IMR-90 (cell line): Measurements from ENCODE around the gene ATG2A. TPM values are rescaled to one million over a fixed set of nuclear protein-coding genes. Genes with fewer than 3 reads are reported as not detected.

Source experiments
- ATAC-seq: fragments of 200-7000 bp; cut with Tn5 transposase; 2 replicates; pipeline ENCODE4 v1.9.1; 2020; ENCODE audit warnings: low read depth, mild to moderate bottlenecking, moderate library complexity
- BruUV-seq: library from RNA; stranded (reverse); fragments of 400-500 nt; replicated peaks from 2 replicates; lab custom pipeline; 2021; lab: Mats Ljungman, UMichigan
- CTCF ChIA-PET: fragments of 300-600 bp; formaldehyde crosslinking; extraction: SDS; loops from one replicate; lab custom pipeline; 2021; ENCODE audit warnings: antibody characterized with exemption; lab: Yijun Ruan, JAX
- POLR2A ChIA-PET: fragments of 300-600 bp; sonication (Branson Sonifier 250); formaldehyde crosslinking; loops from one replicate; lab custom pipeline; 2022; ENCODE audit warnings: antibody characterized with exemption; ENCODE audit not compliant: unreplicated experiment; lab: Charles Lee
- DNase-seq: peaks from one replicate; pipeline ENCODE4 v3.0.0; 2013
- H2AFZ ChIP-seq: replicated peaks from 2 replicates; pipeline ENCODE3; 2013; ENCODE audit warnings: low read length, mild to moderate bottlenecking; ENCODE audit not compliant: poor library complexity
- H2AK5ac ChIP-seq: 2 replicates; pipeline ENCODE4 v1.6.1; 2013; ENCODE audit warnings: low read depth, low read length, inconsistent platforms
- H2AK9ac ChIP-seq: replicated peaks from 2 replicates; pipeline ENCODE3; 2013; ENCODE audit warnings: mild to moderate bottlenecking, low read depth, low read length, moderate library complexity; ENCODE audit not compliant: poor library complexity
- H2BK120ac ChIP-seq: 2 replicates; pipeline ENCODE4 v1.6.1; 2013; ENCODE audit warnings: low read depth, low read length, inconsistent platforms
- H2BK15ac ChIP-seq: 3 replicates; pipeline ENCODE4 v1.6.1; 2013; ENCODE audit warnings: low read depth, low read length, inconsistent platforms
- H2BK20ac ChIP-seq: 2 replicates; pipeline ENCODE4 v1.6.1; 2013; ENCODE audit warnings: low read depth, mild to moderate bottlenecking, inconsistent platforms, low read length, moderate library complexity
- H2BK5ac ChIP-seq: 2 replicates; pipeline ENCODE4 v1.6.1; 2013; ENCODE audit warnings: mild to moderate bottlenecking, low read depth, low read length, inconsistent platforms; ENCODE audit not compliant: poor library complexity, severe bottlenecking
- H3K14ac ChIP-seq: replicated peaks from 2 replicates; pipeline ENCODE4 v1.6.1; 2013; ENCODE audit warnings: low read depth, low read length, inconsistent platforms
- H3K18ac ChIP-seq: 2 replicates; pipeline ENCODE4 v1.6.1; 2013; ENCODE audit warnings: low read depth, low read length, control low read depth
- H3K23ac ChIP-seq: 2 replicates; pipeline ENCODE4 v1.6.1; 2013; ENCODE audit warnings: low read depth, low read length, inconsistent platforms
- H3K27ac ChIP-seq: 2 replicates; pipeline ENCODE4 v1.5.1; 2013; ENCODE audit warnings: mild to moderate bottlenecking, control low read depth, low read length; ENCODE audit not compliant: insufficient read depth
- H3K27me3 ChIP-seq: 2 replicates; pipeline ENCODE4 v1.6.1; 2013; ENCODE audit warnings: low read length; ENCODE audit not compliant: control insufficient read depth, insufficient read depth
- H3K36me3 ChIP-seq: 2 replicates; pipeline ENCODE4 v1.6.1; 2013; ENCODE audit warnings: low read length, mixed read lengths; ENCODE audit not compliant: control insufficient read depth, insufficient read depth
- H3K4ac ChIP-seq: 2 replicates; pipeline ENCODE4 v1.6.1; 2013; ENCODE audit warnings: low read depth, low read length, inconsistent platforms
- H3K4me1 ChIP-seq: 2 replicates; pipeline ENCODE4 v1.6.1; 2013; ENCODE audit warnings: low read length, mixed read lengths; ENCODE audit not compliant: control insufficient read depth, insufficient read depth
- H3K4me2 ChIP-seq: 2 replicates; pipeline ENCODE4 v1.6.1; 2013; ENCODE audit warnings: low read depth, mild to moderate bottlenecking, control low read depth, low read length, moderate library complexity
- H3K4me3 ChIP-seq: 2 replicates; pipeline ENCODE4 v1.5.1; 2013; ENCODE audit warnings: low read depth, mild to moderate bottlenecking, control low read depth, low read length, moderate library complexity; ENCODE audit not compliant: insufficient read depth
- H3K56ac ChIP-seq: 2 replicates; pipeline ENCODE4 v1.6.1; 2013; ENCODE audit warnings: low read length, inconsistent platforms; ENCODE audit not compliant: insufficient read depth; ENCODE audit errors: extremely low read depth
- H3K79me1 ChIP-seq, 2 experiments: 2 replicates each; pipeline ENCODE4 v1.6.1; 2013; ENCODE audit warnings: low read length in 2 of 2, inconsistent platforms in 1 of 2, low read depth in 1 of 2
- H3K9ac ChIP-seq: 2 replicates; pipeline ENCODE4 v1.6.1; 2013; ENCODE audit warnings: low read depth, low read length, control low read depth
- H3K9me1 ChIP-seq: 2 replicates; pipeline ENCODE4 v1.6.1; 2013; ENCODE audit warnings: low read length, inconsistent platforms; ENCODE audit not compliant: insufficient read depth
- H3K9me3 ChIP-seq: 2 replicates; pipeline ENCODE4 v1.6.1; 2013; ENCODE audit warnings: low read length; ENCODE audit not compliant: control insufficient read depth, insufficient read depth
- H4K20me1 ChIP-seq: 2 replicates; pipeline ENCODE4 v1.6.1; 2013; ENCODE audit warnings: low read length, inconsistent platforms; ENCODE audit not compliant: insufficient read depth
- H4K5ac ChIP-seq: 2 replicates; pipeline ENCODE4 v1.6.1; 2013; ENCODE audit warnings: mild to moderate bottlenecking, low read depth, low read length, control low read depth
- H4K8ac ChIP-seq, 2 experiments: 2 replicates each; pipeline ENCODE4 v1.6.1; 2013; ENCODE audit warnings: low read depth in 2 of 2, low read length in 2 of 2, control low read depth in 1 of 2, inconsistent platforms in 1 of 2
- H4K91ac ChIP-seq: 2 replicates; pipeline ENCODE4 v1.6.1; 2013; ENCODE audit warnings: low read depth, low read length, inconsistent platforms; ENCODE audit not compliant: insufficient read depth
- CEBPB ChIP-seq: IDR thresholded peaks from 2 replicates; pipeline ENCODE4 v1.6.1; 2012; ENCODE audit warnings: low read depth, low read length, improper control_type of control experiment
- MAZ ChIP-seq: IDR thresholded peaks from 2 replicates; pipeline ENCODE4 v1.6.1; 2012; ENCODE audit warnings: low read depth, mild to moderate bottlenecking, low read length, improper control_type of control experiment, moderate library complexity, borderline replicate concordance
- MXI1 ChIP-seq: IDR thresholded peaks from 2 replicates; pipeline ENCODE4 v1.6.1; 2012; ENCODE audit warnings: low read depth, mild to moderate bottlenecking, low read length, moderate library complexity, borderline replicate concordance
- RFX5 ChIP-seq: IDR thresholded peaks from 2 replicates; pipeline ENCODE4 v1.8.0; 2012; ENCODE audit warnings: low read depth, mild to moderate bottlenecking, low read length, moderate library complexity
- WGBS, 2 experiments: methylation state at CpG; one replicate each; pipeline versions ENCODE4 v1.1.5 to v1.1.7; 2013; ENCODE audit warnings: missing lambda C conversion rate in 2 of 2; ENCODE audit not compliant: insufficient read length in 1 of 2; ENCODE audit errors: extremely low coverage in 2 of 2; 5-methylcytosine and 5-hydroxymethylcytosine counted together
- dilution Hi-C: fragments of 300-500 bp; cut with HindIII; formaldehyde crosslinking; loops from one replicate; pipeline ENCODE4 v1.14.3; 2018; ENCODE audit warnings: low sequenced_read_pairs; ENCODE audit not compliant: unreplicated experiment
- in situ Hi-C: fragments of 300-500 bp; cut with MboI; formaldehyde crosslinking; loops from 3 replicates; pipeline ENCODE4 v1.14.3; 2019; ENCODE audit warnings: low sequenced_read_pairs, inconsistent platforms, mixed read lengths
- intact Hi-C: fragments of 100-400 bp; cut with micrococcal nuclease; formaldehyde crosslinking; loops from 2 replicates; pipeline ENCODE4 v1.10.0; 2022
- polyA plus RNA-seq, 3 experiments: library from polyadenylated mRNA; depleted of rRNA; stranded (reverse); fragments of >200 nt; gene quantifications; 2 replicates each; pipeline ENCODE4 v1.2.3, GENCODE V29; 2012; ENCODE audit warnings: low replicate concordance in 1 of 3
- total RNA-seq: library from RNA; depleted of rRNA; stranded (reverse); fragments of >200 nt; gene quantifications from 2 replicates; pipeline ENCODE4 v1.2.3, GENCODE V29; 2012
- TF ChIP-seq, protein P1 (sequence below): conservative IDR thresholded peaks from 2 replicates; pipeline ENCODE4 v1.5.1; 2012; ENCODE audit warnings: mild to moderate bottlenecking, low read depth, low read length, improper control_type of control experiment
- TF ChIP-seq, protein P2 (sequence below): fragments of 150-350 bp; IDR thresholded peaks from 2 replicates; pipeline ENCODE4 v1.6.1; 2017; ENCODE audit warnings: mild to moderate bottlenecking, antibody characterized with exemption, low read length, low read depth

The ATG2A gene
- total and polyA plus RNA-seq, 2 of the 4 experiments (the other 2 are of a cell fraction): 3.2 to 10.5 TPM

DNA sequence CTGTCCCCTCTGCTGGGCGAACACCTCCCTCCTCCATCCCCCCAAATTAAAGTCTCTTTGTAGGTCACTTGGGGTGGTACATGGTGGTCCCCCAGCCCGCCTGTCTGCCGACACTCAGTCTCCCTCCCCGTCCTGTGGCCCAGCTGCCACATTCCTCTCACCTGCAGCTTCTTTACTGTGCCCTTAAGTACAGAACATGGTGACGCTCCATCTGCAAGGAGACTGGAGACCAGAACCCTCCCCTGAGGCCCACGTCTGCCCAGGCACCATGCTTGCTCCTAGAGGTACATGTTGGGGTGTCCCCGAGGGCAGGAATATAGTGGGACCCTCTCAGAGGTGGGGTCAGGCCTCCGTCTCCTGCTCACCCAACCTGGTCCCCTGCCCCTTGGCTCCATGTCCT, 33.0 kb downstream of the ATG2A start:
- CTCF ChIA-PET: no interaction called here
- peaks cover 12% of the 10 kb centered on the region for H3K9me1 ChIP-seq
- H4K91ac ChIP-seq: no peak overlapping the region
- H3K56ac ChIP-seq: no peak overlapping the region
- intact Hi-C loops (no loop called here), dilution Hi-C loops (no loop called here), in situ Hi-C loops (no loop called here)
- no peaks in the 10 kb centered on the region for H3K27me3 ChIP-seq
- no peak overlapping the region for H3K9ac ChIP-seq
- no peak overlapping the region for H3K23ac ChIP-seq
- no peak overlapping the region for H4K8ac ChIP-seq
- no peak overlapping the region for H2AFZ ChIP-seq
- BruUV-seq: no TSS peak
- no peak for DNase-seq
- no peak for ATAC-seq
- H2BK15ac ChIP-seq: no peak overlapping the region
- peaks cover 3% of the 10 kb centered on the region; the same call in 1 of the 2 replicates for H4K20me1 ChIP-seq
- H3K14ac ChIP-seq: no peak overlapping the region
- no peak overlapping the region for H2AK9ac ChIP-seq
- H3K4ac ChIP-seq: no peak overlapping the region
- POLR2A ChIA-PET: no interaction called here
- H3K36me3 ChIP-seq: no peaks in the 10 kb centered on the region
- no peak overlapping the region for H3K4me2 ChIP-seq
- TF ChIP-seq MAZ (no peak), MXI1 (no peak), RFX5 (no peak), CEBPB (no peak)
- TF ChIP-seq, protein P1, sequence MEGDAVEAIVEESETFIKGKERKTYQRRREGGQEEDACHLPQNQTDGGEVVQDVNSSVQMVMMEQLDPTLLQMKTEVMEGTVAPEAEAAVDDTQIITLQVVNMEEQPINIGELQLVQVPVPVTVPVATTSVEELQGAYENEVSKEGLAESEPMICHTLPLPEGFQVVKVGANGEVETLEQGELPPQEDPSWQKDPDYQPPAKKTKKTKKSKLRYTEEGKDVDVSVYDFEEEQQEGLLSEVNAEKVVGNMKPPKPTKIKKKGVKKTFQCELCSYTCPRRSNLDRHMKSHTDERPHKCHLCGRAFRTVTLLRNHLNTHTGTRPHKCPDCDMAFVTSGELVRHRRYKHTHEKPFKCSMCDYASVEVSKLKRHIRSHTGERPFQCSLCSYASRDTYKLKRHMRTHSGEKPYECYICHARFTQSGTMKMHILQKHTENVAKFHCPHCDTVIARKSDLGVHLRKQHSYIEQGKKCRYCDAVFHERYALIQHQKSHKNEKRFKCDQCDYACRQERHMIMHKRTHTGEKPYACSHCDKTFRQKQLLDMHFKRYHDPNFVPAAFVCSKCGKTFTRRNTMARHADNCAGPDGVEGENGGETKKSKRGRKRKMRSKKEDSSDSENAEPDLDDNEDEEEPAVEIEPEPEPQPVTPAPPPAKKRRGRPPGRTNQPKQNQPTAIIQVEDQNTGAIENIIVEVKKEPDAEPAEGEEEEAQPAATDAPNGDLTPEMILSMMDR: no peak
- TF ChIP-seq, protein P2, sequence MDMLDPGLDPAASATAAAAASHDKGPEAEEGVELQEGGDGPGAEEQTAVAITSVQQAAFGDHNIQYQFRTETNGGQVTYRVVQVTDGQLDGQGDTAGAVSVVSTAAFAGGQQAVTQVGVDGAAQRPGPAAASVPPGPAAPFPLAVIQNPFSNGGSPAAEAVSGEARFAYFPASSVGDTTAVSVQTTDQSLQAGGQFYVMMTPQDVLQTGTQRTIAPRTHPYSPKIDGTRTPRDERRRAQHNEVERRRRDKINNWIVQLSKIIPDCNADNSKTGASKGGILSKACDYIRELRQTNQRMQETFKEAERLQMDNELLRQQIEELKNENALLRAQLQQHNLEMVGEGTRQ: no peak
- H2BK20ac ChIP-seq: no peak overlapping the region
- H4K5ac ChIP-seq: no peak overlapping the region
- H3K79me1 ChIP-seq: peaks cover 6 to 12% of the 10 kb centered on the region in 2 experiments; a peak in 3 of 4 replicates
- H3K27ac ChIP-seq: no peak overlapping the region
- H3K4me3 ChIP-seq: no peak overlapping the region
- H2BK120ac ChIP-seq: no peak overlapping the region
- no peak overlapping the region for H2BK5ac ChIP-seq
- no peak overlapping the region for H2AK5ac ChIP-seq
- H3K18ac ChIP-seq: no peak overlapping the region
- no peaks in the 10 kb centered on the region for H3K9me3 ChIP-seq
- WGBS, 2 experiments: 100% methylated on average over 2 of the region's 8 CpGs; no CpG with 5 or more reads in 1 of the 2 experiments
- H3K4me1 ChIP-seq: peaks cover 12% of the 10 kb centered on the region
